Astrocyte of the cerebellum (primary cell): ENCODE results near the gene ZDHHC14.
"Not testable (repeated sequence)": the region's sequence is repeated elsewhere in the genome, so short reads cannot be mapped to it uniquely, and the experiment has no call there.

ENCODE experiments used
- DNase-seq: peaks from one replicate; pipeline ENCODE4 v3.0.0-alpha.2; 2011; ENCODE audit warnings: low read depth
- H3K4me3 ChIP-seq: 2 replicates; pipeline ENCODE4 v1.5.1; 2011; ENCODE audit warnings: mild to moderate bottlenecking, low read depth, low read length, moderate library complexity
- CTCF ChIP-seq: IDR thresholded peaks from 2 replicates; pipeline ENCODE4 v1.5.1; 2012; ENCODE audit warnings: low read length, low read depth, moderate library complexity, mild to moderate bottlenecking; ENCODE audit errors: missing control alignments
- in situ Hi-C: cut with HindIII; loops from 2 replicates; pipeline ENCODE4 v1.10.0; 2017; ENCODE audit warnings: low sequenced_read_pairs

Gene ZDHHC14

GRCh38 chr6:157688960-157689599 lies 308.1 kb downstream of the ZDHHC14 start:
- TF ChIP-seq CTCF, result no peak
- in situ Hi-C loops, result no loop called here
- DNase-seq, result no peak
- H3K4me3 ChIP-seq, result no peak overlapping the region

DNA sequence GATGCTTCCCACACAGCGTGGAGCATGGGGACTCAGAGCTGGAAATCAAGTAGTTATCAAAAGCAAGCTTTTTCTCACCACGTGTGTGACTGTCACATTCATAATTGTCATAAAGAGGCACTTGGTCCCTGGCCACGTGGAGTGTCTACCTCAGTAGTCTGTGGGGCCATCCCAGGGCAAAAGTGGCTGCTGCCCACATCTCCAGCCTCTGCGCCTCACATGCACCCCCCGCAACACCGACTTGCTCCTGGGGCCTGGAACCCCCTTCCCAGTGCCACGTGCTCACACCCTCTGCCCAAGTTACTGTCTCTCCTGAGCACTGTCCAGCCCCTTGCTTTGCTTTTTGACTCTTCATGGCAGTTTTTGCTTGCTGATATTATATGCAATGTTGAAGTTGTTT lies 308.9 kb downstream of the ZDHHC14 start:
- DNase-seq, result no peak
- in situ Hi-C loops, result no loop called here
- H3K4me3 ChIP-seq, result no peak overlapping the region
- no peak for TF ChIP-seq CTCF

GRCh38 chr6:157690441-157691210 lies 309.6 kb downstream of the ZDHHC14 start:
- TF ChIP-seq CTCF, result no peak

DNA sequence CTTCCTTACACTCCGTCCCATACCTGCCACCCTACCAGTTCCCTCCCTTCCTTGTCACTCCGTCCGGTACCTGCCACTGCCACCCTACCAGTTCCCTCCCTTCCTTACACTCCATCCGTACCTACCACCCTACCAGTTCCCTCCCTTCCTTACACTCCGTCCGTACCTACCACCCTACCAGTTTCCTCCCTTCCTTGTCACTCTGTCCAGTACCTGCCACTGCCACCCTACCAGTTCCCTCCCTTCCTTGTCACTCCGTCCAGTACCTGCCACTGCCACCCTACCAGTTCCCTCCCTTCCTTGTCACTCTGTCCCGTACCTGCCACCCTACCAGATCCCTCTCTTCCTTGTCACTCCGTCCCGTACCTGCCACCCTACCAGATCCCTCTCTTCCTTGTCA lies 310.6 kb downstream of the ZDHHC14 start:
- in situ Hi-C loops, DNase-seq, H3K4me3 ChIP-seq: not testable (repeated sequence)

More at GRCh38 chr6:157690441-157691210, 309.6 kb downstream of the ZDHHC14 start:
- no peak overlapping the region for H3K4me3 ChIP-seq
- in situ Hi-C loops, result no loop called here
- no peak for DNase-seq

DNA sequence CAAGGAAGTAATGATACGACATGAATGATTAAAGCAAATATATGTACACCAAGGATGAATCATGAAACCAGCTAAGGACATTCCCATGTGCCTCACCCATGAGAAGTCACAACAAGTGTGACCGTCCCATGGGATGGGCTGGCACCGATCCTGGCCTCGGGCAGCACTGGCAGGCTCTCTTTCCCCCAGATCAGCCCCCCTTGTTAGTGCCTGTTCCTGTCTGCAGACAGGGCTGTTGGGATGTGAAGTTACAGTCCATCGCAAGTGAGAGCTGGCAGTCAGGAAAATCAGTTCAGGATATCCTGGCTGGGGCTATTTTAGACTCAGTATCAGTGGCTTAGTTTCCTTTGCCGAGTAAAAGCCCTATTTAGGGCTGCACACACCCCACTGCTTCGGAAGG lies 312.9 kb downstream of the ZDHHC14 start:
- no peak for DNase-seq
- no peak for TF ChIP-seq CTCF
- in situ Hi-C loops, result no loop called here
- no peak overlapping the region for H3K4me3 ChIP-seq

DNA sequence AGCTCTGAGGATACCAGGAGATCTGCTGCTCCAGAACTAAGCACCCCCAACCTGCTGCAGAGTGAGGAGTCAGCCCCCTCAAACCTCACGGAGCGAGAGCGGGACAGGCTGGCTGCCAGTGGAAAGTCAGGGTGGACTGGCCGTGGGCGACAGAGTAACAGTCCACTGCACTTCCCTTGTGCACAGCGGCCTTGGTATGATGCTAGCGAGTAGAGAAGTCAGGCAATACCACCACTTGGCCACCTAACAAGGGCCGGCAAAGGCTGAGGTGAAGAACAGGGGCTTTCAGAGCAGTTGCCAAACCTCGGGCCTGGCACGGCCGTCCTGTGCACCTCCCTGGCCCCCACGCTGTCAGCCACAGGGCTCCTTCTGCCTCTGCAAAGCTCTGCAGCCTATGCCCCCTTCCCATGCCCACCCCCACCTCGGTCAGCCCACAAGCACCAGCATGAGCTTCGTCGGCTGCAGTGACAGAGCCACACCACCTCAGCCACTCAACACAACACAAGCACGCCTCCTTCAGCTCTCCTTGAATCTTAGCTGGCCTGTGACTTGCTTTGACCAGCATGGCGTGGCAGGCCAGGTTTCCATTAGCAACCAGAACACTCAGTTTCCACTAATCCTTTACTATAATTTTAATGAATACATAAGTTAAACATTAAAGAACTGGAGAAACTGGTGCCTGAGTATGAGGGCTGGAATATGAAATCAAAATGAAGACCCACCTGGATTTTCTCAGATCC lies 314.5 kb downstream of the ZDHHC14 start:
- no peak for TF ChIP-seq CTCF
- H3K4me3 ChIP-seq, result no peak overlapping the region
- no peak for DNase-seq
- in situ Hi-C loops, result no loop called here
